Smooth muscle cell (in vitro differentiated cells): ENCODE data around the gene PAPLN. TPM values are rescaled to one million over a fixed set of nuclear protein-coding genes. Genes with fewer than 3 reads are reported as not detected.

Source experiments
- DNase-seq: peaks from one replicate; lab custom pipeline; 2025; ENCODE audit not compliant: unreplicated experiment; lab: John Stamatoyannopoulos, UW
- H2AFZ ChIP-seq: fragments of 200-600 bp; sonication (generic); 2 replicates; pipeline ENCODE4 v1.6.0; 2016; ENCODE audit warnings: antibody characterized with exemption, low read depth, mild to moderate bottlenecking
- H3F3A ChIP-seq: fragments of 200-600 bp; sonication (generic); 2 replicates; pipeline ENCODE4 v1.6.0; 2017; ENCODE audit warnings: antibody characterized with exemption, low read depth
- H3K27ac ChIP-seq: fragments of 200-600 bp; sonication (generic); 2 replicates; pipeline ENCODE4 v1.5.1; 2016; ENCODE audit warnings: low read depth, mild to moderate bottlenecking
- H3K27me3 ChIP-seq: fragments of 200-600 bp; sonication (generic); 2 replicates; pipeline ENCODE4 v1.6.1; 2016; ENCODE audit warnings: low read depth, mild to moderate bottlenecking
- H3K36me3 ChIP-seq: fragments of 200-600 bp; sonication (generic); 2 replicates; pipeline ENCODE4 v1.5.1; 2016; ENCODE audit warnings: low read depth
- H3K4me1 ChIP-seq: fragments of 200-600 bp; sonication (generic); 2 replicates; pipeline ENCODE4 v1.5.1; 2016; ENCODE audit warnings: low read depth
- H3K4me2 ChIP-seq: fragments of 200-600 bp; sonication (generic); 2 replicates; pipeline ENCODE4 v1.6.0; 2016; ENCODE audit warnings: mild to moderate bottlenecking
- H3K4me3 ChIP-seq: fragments of 200-600 bp; sonication (generic); 2 replicates; pipeline ENCODE4 v1.5.1; 2016; ENCODE audit warnings: mild to moderate bottlenecking
- H3K79me2 ChIP-seq: fragments of 200-600 bp; sonication (generic); 2 replicates; pipeline ENCODE4 v1.6.0; 2016; ENCODE audit warnings: low read depth, mild to moderate bottlenecking
- H3K9ac ChIP-seq: fragments of 200-600 bp; sonication (generic); 2 replicates; pipeline ENCODE4 v1.6.0; 2016; ENCODE audit warnings: low read depth
- H3K9me3 ChIP-seq: fragments of 200-600 bp; sonication (generic); replicated peaks from 2 replicates; pipeline ENCODE4 v1.5.1; 2016; ENCODE audit warnings: low read depth
- H4K20me1 ChIP-seq: fragments of 200-600 bp; sonication (generic); 2 replicates; pipeline ENCODE4 v1.6.0; 2016; ENCODE audit warnings: low read depth
- CTCF ChIP-seq: fragments of 200-600 bp; sonication (generic); IDR thresholded peaks from 2 replicates; pipeline ENCODE4 v1.5.1; 2017; ENCODE audit warnings: borderline replicate concordance, mild to moderate bottlenecking, antibody characterized with exemption; ENCODE audit not compliant: insufficient read depth, poor library complexity, severe bottlenecking
- whole genome bisulfite sequencing: methylation state at CpG from one replicate; pipeline ENCODE4 v1.1.7; 2016; ENCODE audit warnings: low lambda C conversion rate; 5-methylcytosine and 5-hydroxymethylcytosine counted together
- polyA plus RNA-seq: library from polyadenylated mRNA; unstranded; fragments of >200 nt; fragmentation: Nextera tagmentation; extraction: Ambion mirVana; gene quantifications from 2 replicates; pipeline ENCODE4 v1.2.1, GENCODE V29; 2016
- total RNA-seq: library from RNA; depleted of rRNA; stranded (reverse); fragments of >200 nt; gene quantifications from 2 replicates; pipeline ENCODE4 v1.2.3, GENCODE V29; 2014

The PAPLN gene
- total and polyA plus RNA-seq, 2 experiments from 2014 or later, result 1.5 to 3.3 TPM

- 92% methylated on average over 5 of the region's 5 CpGs for WGBS
- Histone ChIP-seq H3K4me1 (peaks cover 34% of the 10 kb centered on the region), H3K27me3 (peaks cover 62% of the 10 kb centered on the region), H3K4me2 (no peak overlapping the region), H3F3A (no peaks in the 10 kb centered on the region), H3K4me3 (no peak overlapping the region), H3K9ac (no peak overlapping the region), H3K9me3 (no peaks in the 10 kb centered on the region), H3K79me2 (no peaks in the 10 kb centered on the region), H4K20me1 (no peaks in the 10 kb centered on the region), H3K27ac (no peak overlapping the region), H3K36me3 (no peaks in the 10 kb centered on the region), H2AFZ (no peak overlapping the region)
- no peak for DNase-seq
- no peak for TF ChIP-seq CTCF
Measured at GRCh38 chr14:73234029-73234428, 3.3 kb upstream of the PAPLN start.

GRCh38 chr14:73234586-73235394 lies 2.5 kb upstream of the PAPLN start:
- Histone ChIP-seq H3K27ac (no peak overlapping the region), H3K9ac (no peak overlapping the region), H3K36me3 (no peaks in the 10 kb centered on the region), H3K9me3 (no peaks in the 10 kb centered on the region), H3K4me3 (no peak overlapping the region), H2AFZ (no peak overlapping the region), H3K4me1 (peaks cover 41% of the 10 kb centered on the region), H4K20me1 (no peaks in the 10 kb centered on the region), H3K27me3 (peaks cover 70% of the 10 kb centered on the region), H3K79me2 (no peaks in the 10 kb centered on the region), H3K4me2 (peak overlapping the region; percentile 31), H3F3A (no peaks in the 10 kb centered on the region)
- TF ChIP-seq CTCF, result no peak
- 82% methylated on average over 11 of the region's 11 CpGs for WGBS
- DNase-seq, result no peak

- Histone ChIP-seq H2AFZ (no peak overlapping the region), H3K4me1 (peaks cover 43% of the 10 kb centered on the region), H4K20me1 (no peaks in the 10 kb centered on the region), H3K36me3 (no peaks in the 10 kb centered on the region), H3K27me3 (peaks cover 78% of the 10 kb centered on the region), H3K9me3 (no peaks in the 10 kb centered on the region), H3K4me2 (peak overlapping the region; percentile 31), H3K9ac (no peak overlapping the region), H3K4me3 (no peak overlapping the region), H3K79me2 (no peaks in the 10 kb centered on the region), H3F3A (no peaks in the 10 kb centered on the region), H3K27ac (no peak overlapping the region)
- 14% methylated on average over 6 of the region's 6 CpGs for WGBS
- no peak for DNase-seq
- TF ChIP-seq CTCF, result no peak
Measured at GRCh38 chr14:73235531-73236155, 1.7 kb upstream of the PAPLN start.
